Measurements from ENCODE around the gene FGFR4. TPM values are rescaled to one million over a fixed set of nuclear protein-coding genes. Genes with fewer than 3 reads are reported as not detected.

Gene FGFR4
- total RNA-seq, 6 donors from 2014 or later = 14.8 to 175 (median 87.1) TPM

- ATAC-seq (ENCODE audit: low FRiP score in 2 of 2) (peak in 1 of 2 donors; percentile 2), DNase-seq (no peak)
- Histone ChIP-seq H3K4me3 (no peak overlapping the region), H3K27me3 (no peaks in the 10 kb centered on the region), H3K36me3 (no peaks in the 10 kb centered on the region), H3K27ac (peak overlapping the region in 3 of 4 donors; percentile 17 to 70 (median 28)), H3K9me3 (no peaks in the 10 kb centered on the region), H3K4me1 (peaks cover 15 to 22% (median 21%) of the 10 kb centered on the region in 4 donors)
- no peak for TF ChIP-seq EP300 (IDR thresholded peaks at IDR 0.05)
- no peak for TF ChIP-seq POLR2AphosphoS5 (IDR thresholded peaks at IDR 0.05)
- no peak for TF ChIP-seq POLR2A (IDR thresholded peaks at IDR 0.05)
- no peak for TF ChIP-seq CTCF (IDR thresholded peaks at IDR 0.05)
- 68 to 80% methylated on average over 3 to 6 of the region's 6 CpGs for WGBS, 2 donors
Measured at GRCh38 chr5:177098120-177098469, 11.4 kb downstream of the FGFR4 start.

DNA sequence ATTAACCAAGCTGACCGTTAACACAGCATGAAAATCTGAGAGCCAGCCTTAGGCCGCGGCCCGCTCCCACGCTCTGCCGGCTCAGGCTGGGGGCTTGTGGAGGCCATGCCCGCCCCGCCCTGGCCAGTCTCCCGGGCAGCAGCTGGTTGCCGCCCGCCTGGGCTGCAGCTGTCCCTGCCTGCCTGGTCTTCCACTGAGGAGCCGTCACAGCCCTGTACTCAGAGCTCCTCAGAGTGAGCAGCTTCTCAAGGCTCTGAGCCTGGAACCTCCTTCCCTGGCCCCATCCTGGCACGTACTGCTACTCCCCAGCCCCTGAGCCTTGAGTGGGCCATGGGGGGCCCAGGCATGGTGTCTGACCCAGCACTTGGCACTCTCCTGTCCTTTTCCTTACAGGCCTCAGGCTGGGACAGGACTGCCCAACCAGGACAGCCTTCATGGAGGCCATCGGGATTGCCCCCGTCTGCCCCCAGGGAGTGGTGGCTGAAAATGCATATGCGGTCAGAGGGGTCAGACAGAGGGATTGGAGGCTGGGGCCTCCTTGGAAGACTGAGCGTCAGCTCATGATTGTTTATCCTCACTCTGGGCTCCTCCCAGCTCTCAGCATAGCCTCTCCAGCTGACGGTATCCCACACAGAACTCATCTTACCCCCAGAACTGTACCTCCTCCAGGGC, 11.9 kb downstream of the FGFR4 start:
- no peaks in the 10 kb centered on the region for H3K36me3 ChIP-seq
- ATAC-seq (ENCODE audit: low FRiP score in 2 of 2) = peak; percentile 24 to 26
- peak in 1 of 2 donors; percentile 89 for DNase-seq
- no peaks in the 10 kb centered on the region for H3K27me3 ChIP-seq
- H3K27ac ChIP-seq = peak overlapping the region in 3 of 4 donors; percentile 17 to 70 (median 27)
- peaks cover 15 to 22% (median 20%) of the 10 kb centered on the region in 4 donors for H3K4me1 ChIP-seq
- TF ChIP-seq POLR2AphosphoS5 (IDR thresholded peaks at IDR 0.05) = no peak
- TF ChIP-seq CTCF (IDR thresholded peaks at IDR 0.05) = no peak
- TF ChIP-seq EP300 (IDR thresholded peaks at IDR 0.05) = no peak
- TF ChIP-seq POLR2A (IDR thresholded peaks at IDR 0.05) = no peak
- H3K4me3 ChIP-seq = no peak overlapping the region
- no peaks in the 10 kb centered on the region for H3K9me3 ChIP-seq
- 53 to 72% methylated on average over 5 to 7 of the region's 18 CpGs for WGBS, 2 donors

GRCh38 chr5:177099422-177100093, 12.8 kb downstream of the FGFR4 start:
- ATAC-seq (ENCODE audit: low FRiP score in 2 of 2) (no peak), DNase-seq (no peak)
- TF ChIP-seq POLR2A (IDR thresholded peaks at IDR 0.05) (no peak), POLR2AphosphoS5 (IDR thresholded peaks at IDR 0.05) (no peak), CTCF (IDR thresholded peaks at IDR 0.05) (no peak), EP300 (IDR thresholded peaks at IDR 0.05) (no peak)
- Histone ChIP-seq H3K27me3 (no peaks in the 10 kb centered on the region), H3K27ac (no peak overlapping the region), H3K36me3 (no peaks in the 10 kb centered on the region), H3K4me3 (no peak overlapping the region), H3K9me3 (no peaks in the 10 kb centered on the region), H3K4me1 (peaks cover 7 to 17% (median 13%) of the 10 kb centered on the region in 4 donors)
- WGBS, 2 donors = 73 to 77% methylated on average over 13 of the region's 13 CpGs

- H3K27me3 ChIP-seq = no peaks in the 10 kb centered on the region
- no peaks in the 10 kb centered on the region for H3K9me3 ChIP-seq
- peak overlapping the region in 1 of 4 donors; percentile 53 for H3K27ac ChIP-seq
- 81 to 82% methylated on average over 5 to 6 of the region's 6 CpGs for WGBS, 2 donors
- no peaks in the 10 kb centered on the region for H3K36me3 ChIP-seq
- peaks cover 0 to 6% (median 1%) of the 10 kb centered on the region in 4 donors for H3K4me1 ChIP-seq
- TF ChIP-seq POLR2AphosphoS5 (IDR thresholded peaks at IDR 0.05) (no peak), EP300 (IDR thresholded peaks at IDR 0.05) (no peak), POLR2A (IDR thresholded peaks at IDR 0.05) (no peak), CTCF (IDR thresholded peaks at IDR 0.05) (no peak)
- no peak overlapping the region for H3K4me3 ChIP-seq
- peak in 1 of 2 donors; percentile 56 for DNase-seq
- no peak for ATAC-seq (ENCODE audit: low FRiP score in 2 of 2)
Measured at GRCh38 chr5:177100714-177101121, 14.0 kb downstream of the FGFR4 start.

Data from upper lobe of left lung (tissue), 6 donors.